ENCODE data around the gene CFAP97D2.
"Not testable (repeated sequence)": the region's sequence is repeated elsewhere in the genome, so short reads cannot be mapped to it uniquely, and the experiment has no call there.

Gene CFAP97D2

DNA sequence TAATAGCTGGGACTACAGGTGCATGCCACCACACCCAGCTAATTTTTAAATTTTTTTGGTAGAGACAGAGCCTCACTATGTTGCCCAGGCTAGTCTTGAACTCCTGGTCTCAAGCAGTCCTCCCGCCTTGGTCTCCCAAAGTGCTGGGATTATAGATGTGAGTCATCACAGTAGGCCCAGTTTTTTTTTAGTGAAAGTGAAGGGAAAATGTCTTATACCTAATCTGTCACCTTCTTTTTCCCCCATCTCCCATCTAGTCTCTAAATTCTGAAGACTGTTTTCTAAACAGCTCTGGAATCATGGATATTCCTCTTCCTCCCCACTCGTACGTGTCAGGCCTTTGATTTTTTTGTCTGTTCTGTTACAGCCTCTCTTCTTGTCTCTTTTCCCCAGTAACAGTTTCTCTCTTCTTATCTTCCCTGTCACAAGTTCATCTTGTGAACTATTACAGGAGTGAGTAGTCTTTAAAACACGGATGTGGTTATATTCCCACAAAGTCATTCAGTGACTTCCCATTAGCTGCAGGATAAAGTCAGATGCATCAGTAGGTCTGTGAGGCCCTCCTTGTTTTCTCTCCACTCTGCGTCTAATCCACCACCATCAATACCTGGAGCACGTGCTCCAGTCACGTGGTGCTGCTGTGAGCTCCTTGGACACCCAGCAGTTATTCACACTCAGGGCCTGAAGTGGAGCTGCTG, 58.5 kb downstream of the CFAP97D2 start:
- DNase-seq = no peak

DNA sequence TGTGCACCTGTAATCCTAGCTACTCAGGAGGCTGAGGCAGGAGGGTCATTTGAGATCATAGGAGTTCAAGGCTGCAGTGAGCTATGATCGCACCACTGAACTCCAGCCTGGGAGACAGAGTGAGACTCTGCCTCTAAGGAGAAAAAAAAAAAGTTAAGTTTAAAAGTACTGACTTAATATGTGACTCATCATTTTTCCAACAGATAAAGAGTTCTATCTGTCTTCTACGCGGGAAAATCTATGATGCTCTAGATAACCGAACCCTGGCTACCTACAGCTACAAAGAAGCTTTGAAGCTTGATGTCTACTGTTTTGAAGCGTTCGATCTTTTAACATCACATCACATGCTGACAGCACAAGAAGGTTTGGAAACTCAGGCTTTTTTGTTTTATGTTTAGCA, 62.9 kb downstream of the CFAP97D2 start:
- DNase-seq = no peak

DNA sequence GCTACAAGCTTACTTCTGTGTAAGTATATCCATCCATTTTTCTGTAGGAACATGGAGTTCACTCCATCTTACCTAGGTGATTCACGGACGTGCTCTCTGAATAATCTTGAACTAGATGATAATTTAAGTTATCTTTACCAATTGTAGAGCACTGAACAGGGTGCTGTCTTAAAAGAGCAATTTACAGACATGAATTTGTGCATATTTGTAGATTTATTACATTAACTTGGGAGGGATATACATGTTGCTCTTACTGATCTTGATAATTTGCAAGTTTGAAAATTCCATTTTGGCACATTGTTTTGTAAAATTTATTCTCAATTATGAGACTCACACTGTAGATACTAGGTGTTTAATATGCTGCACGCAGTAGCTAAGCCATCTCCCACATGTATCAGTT, 64.9 kb downstream of the CFAP97D2 start:
- DNase-seq = no peak

DNA sequence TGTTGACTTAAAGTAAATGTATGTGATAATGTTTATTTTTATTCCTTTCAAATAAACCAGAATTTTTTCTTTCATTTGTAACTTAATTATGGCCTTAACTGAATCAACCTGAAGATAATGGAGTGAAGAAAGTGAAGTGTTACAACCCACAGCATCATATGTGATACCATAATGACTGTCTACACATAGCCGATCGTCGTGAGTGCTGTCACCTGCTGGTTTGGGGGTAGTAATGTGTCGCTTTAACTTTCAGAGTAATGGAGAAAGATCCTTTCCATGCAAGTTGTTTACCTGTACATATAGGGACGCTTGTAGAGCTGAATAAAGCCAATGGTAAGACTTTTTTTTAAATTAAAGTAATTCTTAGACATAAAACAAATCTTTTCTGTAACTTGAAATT, 65.6 kb downstream of the CFAP97D2 start:
- DNase-seq = no peak

DNA sequence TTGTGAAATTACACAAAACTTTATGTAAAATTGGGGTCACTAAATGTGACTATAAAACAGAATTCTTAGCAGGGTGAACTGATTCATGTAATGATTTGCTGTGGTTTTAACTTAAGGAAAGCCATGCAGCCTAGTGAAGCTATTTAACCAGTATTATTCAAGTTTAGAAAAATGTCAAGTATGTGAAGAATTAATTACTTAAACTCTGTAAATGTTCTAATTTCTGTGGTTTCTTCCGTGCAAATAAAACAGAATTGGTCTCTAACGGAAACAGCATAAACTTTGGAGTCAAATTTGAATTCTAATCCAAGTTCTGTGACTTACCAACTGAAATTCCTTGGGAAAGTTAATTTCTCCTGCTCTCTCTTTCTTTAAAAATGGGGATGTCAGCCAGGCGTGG, 69.0 kb downstream of the CFAP97D2 start:
- DNase-seq = no peak

DNA sequence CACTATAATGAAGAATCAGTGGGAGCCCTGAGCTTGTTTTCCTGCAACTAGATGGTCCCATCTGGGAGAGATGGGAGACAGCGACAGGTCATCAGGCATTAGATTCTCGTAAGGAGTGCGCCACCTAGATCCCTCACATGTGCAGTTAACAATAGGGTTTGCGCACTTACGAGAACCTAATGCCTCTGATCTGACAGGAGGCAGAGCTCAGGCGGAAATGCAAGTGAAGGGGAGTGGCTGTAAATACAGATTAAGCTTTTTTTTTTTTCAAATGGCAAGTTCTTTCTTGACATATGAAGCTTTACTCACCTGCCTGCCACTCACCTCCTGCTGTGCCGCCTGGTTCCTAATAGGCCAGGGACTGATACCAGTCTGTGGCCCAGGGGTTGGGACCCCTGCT, 70.0 kb downstream of the CFAP97D2 start:
- no peak for DNase-seq

DNA sequence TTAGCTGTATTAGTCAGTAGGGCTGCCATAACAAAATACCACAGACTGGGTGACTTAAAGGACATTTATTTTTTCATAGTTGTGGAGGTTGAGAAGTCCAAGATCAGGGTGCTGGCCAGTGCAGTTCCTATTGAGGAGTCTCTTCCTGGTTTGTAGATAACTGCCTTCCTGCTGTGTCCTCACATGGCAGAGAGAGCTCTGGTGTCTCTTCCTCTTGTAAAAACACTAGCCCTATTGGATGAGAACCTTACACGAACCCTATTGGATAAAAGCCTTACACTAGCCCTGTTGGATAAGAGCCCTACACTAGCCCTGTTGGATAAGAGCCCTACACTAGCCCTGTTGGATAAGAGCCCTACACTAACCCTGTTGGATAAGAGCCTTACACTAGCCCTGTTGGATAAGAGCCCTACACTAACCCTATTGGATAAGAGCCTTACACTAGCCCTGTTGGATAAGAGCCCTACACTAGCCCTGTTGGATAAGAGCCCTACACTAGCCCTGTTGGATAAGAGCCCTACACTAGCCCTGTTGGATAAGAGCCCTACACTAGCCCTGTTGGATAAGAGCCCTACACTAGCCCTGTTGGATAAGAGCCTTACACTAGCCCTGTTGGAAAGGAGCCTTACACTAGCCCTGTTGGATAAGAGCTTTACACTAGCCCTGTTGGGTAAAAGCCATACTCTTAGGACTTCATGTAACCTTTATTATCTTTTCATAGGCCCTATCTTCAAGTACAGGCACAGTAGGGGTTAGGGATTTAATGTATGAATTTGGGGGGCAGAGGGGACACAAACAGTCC, 72.8 kb downstream of the CFAP97D2 start:
- not testable (repeated sequence) for DNase-seq

DNA sequence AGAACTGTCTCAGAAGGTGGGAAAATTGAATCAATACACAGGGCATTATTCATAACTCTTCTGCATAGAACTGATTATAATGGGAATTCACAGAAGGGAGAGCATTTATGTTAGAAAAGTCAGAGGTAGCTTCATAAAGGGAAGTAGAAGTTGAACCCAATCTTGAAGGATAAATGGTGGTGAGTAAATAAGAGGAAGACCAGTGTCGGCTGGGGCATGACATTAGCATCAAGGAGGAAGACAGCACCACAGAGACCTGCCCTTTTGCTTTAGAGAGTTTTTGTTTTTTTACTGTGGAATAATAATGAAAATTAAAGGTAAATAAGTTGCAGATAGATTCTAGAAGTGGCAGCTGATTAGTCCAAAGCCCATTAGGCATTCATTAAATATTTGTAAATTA, 77.5 kb downstream of the CFAP97D2 start:
- no peak for DNase-seq

DNA sequence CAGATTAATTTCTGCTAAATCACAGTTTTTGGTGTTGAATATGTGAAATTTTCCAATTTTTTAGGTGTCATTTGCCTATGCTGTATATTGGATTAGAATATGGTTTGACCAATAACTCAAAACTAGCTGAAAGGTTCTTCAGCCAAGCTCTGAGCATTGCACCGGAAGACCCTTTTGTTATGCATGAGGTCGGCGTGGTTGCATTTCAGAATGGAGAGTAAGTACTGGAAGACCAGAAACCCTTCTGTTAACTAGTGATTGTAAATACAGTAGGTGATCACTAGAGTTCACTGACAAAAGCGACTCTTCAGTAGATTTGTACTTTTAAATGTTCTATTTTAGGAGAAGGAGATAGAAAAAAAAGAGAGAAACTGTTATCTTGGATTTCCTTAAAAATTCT, 78.0 kb downstream of the CFAP97D2 start:
- DNase-seq = no peak

DNA sequence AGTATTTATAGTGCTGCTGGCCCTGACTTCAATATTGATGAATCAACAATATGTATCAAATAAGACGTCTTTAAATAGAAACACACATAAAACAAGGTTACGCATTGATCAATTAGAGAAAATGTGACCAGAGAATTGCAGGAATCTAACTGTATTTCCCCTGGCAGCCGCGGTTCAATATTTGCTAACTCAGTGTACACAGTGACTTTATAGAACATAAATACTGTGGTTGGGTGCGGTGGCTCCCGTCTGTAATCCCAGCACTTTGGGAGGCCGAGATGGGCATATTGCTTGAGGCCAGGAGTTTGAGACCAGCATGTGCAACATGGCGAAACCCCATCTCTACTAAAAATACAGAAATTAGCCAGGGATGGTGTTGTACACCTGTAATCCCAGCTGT, 79.5 kb downstream of the CFAP97D2 start:
- DNase-seq = no peak

DNA sequence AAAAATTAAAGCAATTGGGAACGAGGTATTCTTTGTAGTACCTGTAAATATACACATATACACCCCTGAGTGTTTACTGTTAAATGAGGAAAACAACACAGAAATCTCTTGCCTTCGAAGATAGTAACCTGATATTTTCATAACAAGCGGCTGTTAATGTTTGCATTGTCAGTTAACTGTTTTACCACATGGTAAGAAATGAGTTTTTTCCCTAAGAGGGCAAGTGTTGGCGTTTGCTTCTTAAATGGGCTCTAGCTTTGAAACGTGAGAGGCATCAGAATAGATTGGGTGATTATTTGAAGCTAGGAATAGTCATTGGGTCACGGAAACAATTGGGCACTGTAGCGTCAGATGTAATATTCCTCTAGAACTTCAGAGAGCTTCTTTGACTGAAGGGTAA, 80.3 kb downstream of the CFAP97D2 start:
- DNase-seq = no peak

DNA sequence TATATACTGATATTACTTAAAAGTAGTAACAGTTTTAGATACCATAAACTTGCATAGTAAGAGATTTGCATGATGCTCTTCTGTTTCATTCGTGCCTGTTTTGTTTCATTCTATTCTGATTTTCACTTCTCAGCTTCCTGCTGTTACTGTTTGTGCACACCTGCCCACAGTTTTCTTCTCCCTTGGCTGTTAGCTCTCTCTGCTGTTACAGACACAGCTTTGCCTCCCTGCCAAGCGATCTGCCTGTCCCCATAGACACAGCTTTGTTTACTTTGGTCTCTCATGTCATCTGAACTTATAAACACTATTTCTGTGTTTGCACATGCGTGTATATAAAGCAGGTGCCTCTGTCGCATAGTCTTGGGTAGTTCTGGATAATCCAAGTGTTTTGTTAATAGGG, 80.9 kb downstream of the CFAP97D2 start:
- DNase-seq = no peak

DNA sequence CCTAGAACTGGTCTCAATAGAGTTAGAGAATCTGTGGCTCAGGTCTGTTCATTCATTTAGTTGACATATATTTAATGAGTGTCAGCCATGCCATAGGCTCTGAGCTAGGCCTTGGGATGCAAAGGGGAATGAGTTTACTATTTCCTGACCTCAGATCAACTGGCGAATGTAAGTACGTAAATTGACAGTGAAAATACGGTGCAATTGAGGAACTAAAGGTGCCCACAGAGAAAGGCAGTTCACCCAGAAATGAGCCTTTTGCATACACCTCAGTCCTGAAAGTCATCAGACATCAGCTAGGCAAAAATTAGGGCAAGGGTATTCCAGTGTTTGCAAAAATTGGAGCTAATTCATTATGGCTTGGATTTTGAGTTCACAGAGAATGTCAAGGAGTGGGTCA, 81.8 kb downstream of the CFAP97D2 start:
- DNase-seq = no peak

DNA sequence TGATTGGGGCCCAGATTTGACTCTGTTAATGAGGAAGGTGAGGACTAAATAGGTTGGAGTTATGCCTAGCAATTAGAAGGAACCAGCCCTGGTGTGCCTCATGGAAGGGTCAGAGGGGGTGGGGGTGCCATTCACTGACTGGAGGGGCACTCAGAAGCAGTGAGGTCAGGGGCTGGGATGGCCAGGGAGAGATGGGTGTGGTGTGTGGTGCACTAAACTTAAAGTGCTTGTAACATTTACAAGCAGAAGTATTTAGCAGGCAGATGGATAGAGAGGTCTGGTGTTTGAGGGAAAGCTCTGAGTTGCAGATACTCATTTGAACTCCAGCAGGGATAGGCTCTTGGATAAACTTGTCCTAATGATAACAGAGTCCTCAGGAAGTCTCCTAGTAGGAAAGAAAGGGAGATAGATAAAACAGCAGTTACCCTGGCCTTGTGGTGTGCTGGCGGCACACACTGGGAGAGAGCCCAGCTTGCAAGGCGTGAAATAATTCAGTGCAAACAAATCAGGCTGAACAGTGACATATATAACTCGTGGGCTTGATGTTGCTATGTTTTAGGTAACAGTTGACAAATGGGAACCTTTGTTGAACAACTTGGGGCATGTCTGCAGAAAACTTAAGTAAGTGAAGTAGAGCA, 82.4 kb downstream of the CFAP97D2 start:
- DNase-seq = no peak

DNA sequence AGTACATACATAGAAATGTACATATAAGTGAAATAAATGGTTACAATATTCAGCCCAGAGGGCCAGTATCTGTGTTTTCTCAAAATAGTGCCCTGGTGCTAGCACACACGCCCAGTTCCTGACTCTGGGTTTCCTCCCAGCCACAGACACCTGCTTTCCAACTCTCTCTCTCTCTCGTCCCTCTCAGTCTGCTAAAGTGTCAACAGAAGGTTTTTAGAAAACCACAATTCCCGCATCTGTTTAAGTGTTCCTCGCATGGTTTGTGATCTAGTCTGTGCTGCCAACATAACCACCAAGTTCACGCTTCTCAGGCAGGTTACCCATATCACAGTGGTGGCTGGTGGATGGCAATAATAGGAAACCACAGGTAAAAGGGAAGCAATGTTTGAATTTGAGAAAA, 84.5 kb downstream of the CFAP97D2 start:
- no peak for DNase-seq

DNA sequence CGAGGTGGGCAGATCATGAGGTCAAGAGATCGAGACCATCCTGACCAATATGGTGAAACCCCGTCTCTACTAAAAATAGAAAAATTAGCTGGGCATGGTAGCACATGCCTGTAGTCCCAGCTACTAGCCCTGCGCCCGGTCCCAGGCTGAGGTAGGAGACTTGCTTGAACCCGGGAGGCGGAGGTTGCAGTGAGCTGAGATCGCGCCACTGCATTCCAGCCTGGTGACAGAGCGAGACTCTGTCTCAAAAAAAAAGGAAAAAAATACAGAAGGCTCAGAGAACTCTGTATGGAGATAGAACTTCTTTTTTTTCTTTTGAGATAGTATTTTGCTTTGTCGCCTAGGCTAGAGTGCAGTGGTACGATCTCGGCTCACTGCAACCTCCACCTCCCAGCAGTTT, 85.3 kb downstream of the CFAP97D2 start:
- DNase-seq = not testable (repeated sequence)

DNA sequence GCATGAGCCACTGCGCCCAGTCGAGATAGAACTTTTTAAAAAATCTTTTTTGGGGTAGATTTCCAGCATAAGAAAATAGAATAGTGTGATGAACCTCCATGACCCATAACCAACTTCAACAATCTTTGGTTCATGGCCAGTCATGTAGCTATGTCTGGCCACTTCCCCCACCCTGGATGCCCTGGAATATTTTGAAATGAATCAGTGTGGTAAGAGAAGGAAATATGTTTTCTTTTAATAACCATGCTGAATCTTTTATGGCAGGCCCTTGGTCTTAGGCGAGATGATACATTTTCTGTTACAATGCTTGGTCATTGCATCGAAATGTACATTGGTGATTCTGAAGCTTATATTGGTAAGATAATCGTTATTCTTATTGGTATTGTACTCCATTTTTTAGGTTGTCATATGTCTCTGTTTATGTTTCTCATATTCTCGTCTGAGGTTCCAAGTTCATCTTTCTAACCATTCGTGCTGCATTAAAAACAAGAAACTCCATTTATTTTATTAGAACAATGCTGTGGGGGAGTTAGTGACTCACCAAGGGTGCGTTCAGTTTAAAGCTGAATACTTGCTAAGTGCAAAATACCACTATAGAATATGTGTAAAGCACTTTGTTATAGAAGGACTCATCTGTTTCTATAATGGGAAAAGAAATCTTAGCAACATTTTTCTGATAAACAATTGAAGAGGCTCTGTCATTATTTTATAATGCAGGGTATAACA, 86.0 kb downstream of the CFAP97D2 start:
- no peak for DNase-seq

DNA sequence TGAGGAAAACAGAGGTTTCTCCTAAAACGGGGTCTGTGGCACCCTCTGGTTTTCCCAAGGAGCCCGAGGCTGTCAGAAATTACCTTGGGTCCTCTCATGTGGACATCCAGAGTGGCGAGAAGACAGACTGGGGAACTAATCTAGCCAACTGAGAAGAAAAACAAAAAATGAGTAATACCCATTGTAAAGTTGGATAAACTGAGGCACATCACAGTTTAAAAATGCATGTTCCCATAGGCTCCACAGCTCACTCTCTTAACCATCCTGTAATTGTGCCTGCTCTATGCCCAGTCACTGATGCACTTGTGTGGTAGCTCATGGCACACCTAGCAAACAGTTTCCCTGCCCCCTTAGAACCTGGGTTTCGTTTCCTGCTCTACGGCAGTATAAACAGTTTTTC, 87.2 kb downstream of the CFAP97D2 start:
- no peak for DNase-seq

DNA sequence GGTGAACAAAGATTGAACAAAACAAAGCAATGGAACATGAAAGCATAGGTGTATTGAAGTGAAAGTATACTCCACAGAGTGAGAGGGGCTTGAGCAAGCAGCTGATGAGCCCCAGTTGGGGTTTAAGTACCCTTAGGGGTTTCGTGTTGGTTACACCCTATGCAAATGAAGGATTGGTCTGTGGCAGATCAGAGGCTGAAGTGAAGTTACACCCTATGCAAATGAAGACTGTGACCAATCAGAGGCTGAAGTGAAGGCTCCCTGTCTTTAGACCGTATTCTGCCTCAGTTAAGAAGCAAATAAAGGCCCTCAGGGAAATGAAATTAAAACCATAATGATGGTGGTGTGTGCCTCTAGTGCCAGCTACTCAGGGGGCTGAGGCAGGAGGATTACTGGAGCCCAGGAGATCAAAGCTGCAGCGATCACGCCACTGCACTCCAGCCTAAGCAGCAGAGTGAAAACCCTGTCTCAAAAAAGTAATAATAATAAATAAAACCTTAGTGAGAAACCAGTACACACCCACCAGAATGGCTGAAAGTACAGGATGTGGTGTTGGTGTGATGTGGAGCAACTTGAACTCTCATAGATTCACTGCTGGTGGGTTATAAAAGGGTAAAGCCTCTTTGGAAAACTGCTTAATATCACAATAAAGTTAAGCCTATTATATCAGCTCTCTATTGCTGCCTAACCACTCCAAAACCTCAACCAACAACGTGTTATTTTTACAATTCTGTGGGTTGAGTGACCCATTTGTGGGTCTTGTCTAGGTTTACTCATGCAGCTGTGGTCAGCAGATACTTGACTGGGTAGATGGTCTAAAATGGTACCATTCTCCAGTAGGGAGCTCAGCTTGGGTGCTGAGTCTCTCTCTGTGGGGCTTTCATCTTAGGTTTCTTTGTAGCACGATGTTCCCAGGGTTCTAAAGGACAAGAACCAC, 89.6 kb downstream of the CFAP97D2 start:
- no peak for DNase-seq

DNA sequence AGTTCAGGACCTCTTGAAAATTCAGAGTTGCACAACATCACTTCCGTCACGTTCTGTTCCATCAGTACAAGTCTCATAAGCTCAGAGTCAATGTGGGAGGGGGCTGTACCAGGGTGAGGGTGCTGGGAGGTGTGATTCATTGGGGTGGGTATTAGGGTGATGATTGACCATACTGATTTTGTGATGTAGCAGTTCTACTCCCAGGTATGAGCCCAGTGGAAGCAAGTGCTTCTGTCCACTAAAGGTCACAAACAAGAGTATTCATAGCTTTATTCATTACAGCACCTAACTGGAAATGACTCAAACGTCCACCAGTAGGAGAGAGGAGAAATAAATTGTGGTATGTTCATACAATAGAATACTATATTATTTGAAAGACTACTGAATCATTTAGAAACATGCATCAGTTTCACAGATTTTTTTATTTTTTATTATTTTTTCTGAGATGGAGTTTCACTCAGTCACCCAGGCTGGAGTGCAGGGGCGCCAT, 90.3 kb downstream of the CFAP97D2 start:
- DNase-seq = no peak
